GM18861 (cell line): Measurements from ENCODE around the gene APIP.

Experiments used
- ATAC-seq: cut with Tn5 transposase; IDR thresholded peaks from one replicate; pipeline ENCODE4 v1.9.1; 2021; ENCODE audit not compliant: unreplicated experiment

Gene APIP

GRCh38 chr11:34890089-34890488 is 26.1 kb downstream of the APIP start:
- no peak for ATAC-seq

GRCh38 chr11:34887260-34887659 is 28.9 kb downstream of the APIP start:
- ATAC-seq = no peak

- ATAC-seq = no peak
These were observed 29.6 kb downstream of the APIP start for GRCh38 chr11:34886609-34887008.

GRCh38 chr11:34881900-34882299 is 34.3 kb downstream of the APIP start:
- ATAC-seq = no peak

GRCh38 chr11:34877375-34877975 is 38.7 kb downstream of the APIP start:
- no peak for ATAC-seq

- ATAC-seq = no peak
These were observed 42.0 kb downstream of the APIP start for GRCh38 chr11:34874202-34874601.

GRCh38 chr11:34870548-34871196 is 45.5 kb downstream of the APIP start:
- ATAC-seq = no peak

- ATAC-seq = no peak
These were observed 46.8 kb downstream of the APIP start for GRCh38 chr11:34869425-34869824.

GRCh38 chr11:34866375-34866774 is 49.8 kb downstream of the APIP start:
- ATAC-seq = no peak

- ATAC-seq = no peak
These were observed 50.9 kb downstream of the APIP start for GRCh38 chr11:34865261-34865660.

GRCh38 chr11:34864424-34864823 is 51.8 kb downstream of the APIP start:
- no peak for ATAC-seq

GRCh38 chr11:34863048-34863447 is 53.1 kb downstream of the APIP start:
- no peak for ATAC-seq

GRCh38 chr11:34860518-34860917 is 55.7 kb downstream of the APIP start:
- no peak for ATAC-seq

- ATAC-seq = no peak
These were observed 56.1 kb downstream of the APIP start for GRCh38 chr11:34860034-34860433.

GRCh38 chr11:34859496-34859895 is 56.7 kb downstream of the APIP start:
- no peak for ATAC-seq

- ATAC-seq = no peak
These were observed 58.7 kb downstream of the APIP start for GRCh38 chr11:34857463-34857862.

GRCh38 chr11:34856251-34856650 is 59.9 kb downstream of the APIP start:
- ATAC-seq = no peak

- ATAC-seq = no peak
These were observed 60.5 kb downstream of the APIP start for GRCh38 chr11:34855754-34856095.

GRCh38 chr11:34855021-34855753 is 61.0 kb downstream of the APIP start:
- no peak for ATAC-seq

- no peak for ATAC-seq
These were observed 64.3 kb downstream of the APIP start for GRCh38 chr11:34851916-34852315.

GRCh38 chr11:34850334-34850733 is 65.8 kb downstream of the APIP start:
- ATAC-seq = no peak

- no peak for ATAC-seq
These were observed 69.7 kb downstream of the APIP start for GRCh38 chr11:34846467-34846866.
